CD4-positive, alpha-beta memory T cell (primary cell): ENCODE data around the gene C1orf105. TPM values are rescaled to one million over a fixed set of nuclear protein-coding genes. Genes with fewer than 3 reads are reported as not detected.

Experiments used
- CTCF ChIA-PET: fragments of 350-600 bp; sonication (Branson Sonifier 250); formaldehyde crosslinking; loops from one replicate; lab custom pipeline; 2021; ENCODE audit warnings: inconsistent platforms; ENCODE audit not compliant: partially characterized antibody; lab: Charles Lee
- POLR2A ChIA-PET: fragments of 350-600 bp; sonication (Branson Sonifier 250); formaldehyde crosslinking; loops from one replicate; lab custom pipeline; 2021; ENCODE audit not compliant: partially characterized antibody; lab: Charles Lee
- DNase-seq, 5 donors: peaks; one replicate each; pipeline versions ENCODE4 v3.0.0 to v3.0.0-alpha.2; 2020 to 2022; ENCODE audit warnings: mixed read lengths in 1 of 5
- H3K27ac ChIP-seq: one replicate; pipeline ENCODE4 v1.7.0; 2013; ENCODE audit warnings: low read depth, low read length
- H3K27me3 ChIP-seq: 2 replicates; pipeline ENCODE4 v1.7.0; 2013; ENCODE audit warnings: mild to moderate bottlenecking, low read length, moderate library complexity; ENCODE audit not compliant: insufficient read depth
- H3K36me3 ChIP-seq: 2 replicates; pipeline ENCODE4 v1.7.0; 2013; ENCODE audit warnings: mild to moderate bottlenecking, low read length, moderate library complexity; ENCODE audit not compliant: insufficient read depth
- H3K4me1 ChIP-seq: 2 replicates; pipeline ENCODE4 v1.7.0; 2013; ENCODE audit warnings: mild to moderate bottlenecking, low read length, moderate library complexity; ENCODE audit not compliant: insufficient read depth
- H3K4me3 ChIP-seq, 2 donors: one replicate each; pipeline ENCODE4 v1.7.0; 2013; ENCODE audit warnings: low read length in 2 of 2, mild to moderate bottlenecking in 1 of 2
- H3K9me3 ChIP-seq, 2 donors: one replicate each; pipeline ENCODE4 v1.7.0; 2013; ENCODE audit warnings: low read length in 2 of 2, control low read depth in 1 of 2; ENCODE audit not compliant: control insufficient read depth in 1 of 2
- H3K27ac Mint-ChIP-seq, 7 donors: one replicate each; pipeline ENCODE4 v1.8.0; 2020 to 2021; ENCODE audit warnings: mixed read lengths in 7 of 7, mild to moderate bottlenecking in 6 of 7, inconsistent platforms in 3 of 7, moderate library complexity in 3 of 7
- H3K27me3 Mint-ChIP-seq, 2 donors: one replicate each; pipeline ENCODE4 v1.8.0; 2020 to 2021; ENCODE audit warnings: mixed read lengths in 2 of 2
- H3K36me3 Mint-ChIP-seq, 2 donors: one replicate each; pipeline ENCODE4 v1.8.0; 2020 to 2021; ENCODE audit warnings: mixed read lengths in 2 of 2, inconsistent platforms in 1 of 2, mild to moderate bottlenecking in 1 of 2
- H3K4me1 Mint-ChIP-seq, 4 donors: one replicate each; pipeline ENCODE4 v1.8.0; 2020 to 2021; ENCODE audit warnings: mixed read lengths in 4 of 4, mild to moderate bottlenecking in 1 of 4
- H3K4me3 Mint-ChIP-seq, 8 donors: one replicate each; pipeline ENCODE4 v1.8.0; 2020 to 2021; ENCODE audit warnings: mixed read lengths in 8 of 8, mild to moderate bottlenecking in 7 of 8, moderate library complexity in 6 of 8, inconsistent platforms in 3 of 8
- H3K9me3 Mint-ChIP-seq, 8 donors: one replicate each; pipeline ENCODE4 v1.8.0; 2020 to 2021; ENCODE audit warnings: mixed read lengths in 8 of 8, mild to moderate bottlenecking in 5 of 8, inconsistent platforms in 3 of 8, moderate library complexity in 1 of 8
- intact Hi-C: fragments of 100-400 bp; cut with micrococcal nuclease; formaldehyde crosslinking; loops from one replicate; pipeline ENCODE4 v1.15.1; 2023
- polyA plus RNA-seq, 2 donors: library from polyadenylated mRNA; unstranded; fragments of 300-500 nt; fragmentation: Illumina TruSeq; gene quantifications; one replicate each; pipeline ENCODE4 v1.2.3, GENCODE V29; 2021
- total RNA-seq, 2 experiments: library from RNA; stranded (reverse); gene quantifications; one replicate each; pipeline ENCODE4 v1.2.3, GENCODE V29; 2021

Gene C1orf105
- total and polyA plus RNA-seq, 4 experiments from 2014 or later: not detected

GRCh38 chr1:172380441-172381244, 39.8 kb upstream of the C1orf105 start:
- peaks cover 31% of the 10 kb centered on the region for H3K4me1 ChIP-seq
- H3K27me3 ChIP-seq: no peaks in the 10 kb centered on the region
- peak; percentile 53 to 80 (median 72) for DNase-seq
- ChIA-PET CTCF (interaction anchor here (0.6 to 2.8 kb wide), 13 partner anchors 14 to 378 kb away, joined by 3 to 24 read pairs (median 4); partner anchors contain the start of gene PIGC), POLR2A (interaction anchor here (1.0 to 1.5 kb wide), 8 partner anchors 10 to 200 kb away, joined by 3 to 24 read pairs (median 6); no protein-coding TSS in a partner anchor)
- H3K9me3 ChIP-seq: no peaks in the 10 kb centered on the region
- peak overlapping the region in 1 of 2 donors; percentile 22 for H3K4me3 ChIP-seq
- intact Hi-C loops: loop anchor here (1.0 to 5.0 kb wide), 4 partner anchors 14 to 243 kb away; no protein-coding TSS in a partner anchor
- Mint-ChIP-seq H3K27me3 (no peaks in the 10 kb centered on the region), H3K27ac (peak overlapping the region; percentile 80 to 97 (median 91)), H3K4me1 (peaks cover 17 to 39% (median 29%) of the 10 kb centered on the region in 4 donors), H3K9me3 (no peaks in the 10 kb centered on the region), H3K36me3 (peaks cover 0 to 2% of the 10 kb centered on the region in 2 donors), H3K4me3 (peak overlapping the region; percentile 65 to 91 (median 77))
- H3K36me3 ChIP-seq: no peaks in the 10 kb centered on the region
- peak overlapping the region; percentile 54 for H3K27ac ChIP-seq

- POLR2A ChIA-PET: interaction anchor here (0.8 to 1.2 kb wide), 4 partner anchors 13 to 30 kb away, joined by 3 to 4 read pairs (median 3); no protein-coding TSS in a partner anchor
- no peaks in the 10 kb centered on the region for H3K9me3 Mint-ChIP-seq
- Histone ChIP-seq H3K36me3 (no peaks in the 10 kb centered on the region), H3K9me3 (no peaks in the 10 kb centered on the region), H3K27ac (no peak overlapping the region), H3K4me1 (peaks cover 22% of the 10 kb centered on the region), H3K4me3 (no peak overlapping the region), H3K27me3 (no peaks in the 10 kb centered on the region)
- H3K4me1 Mint-ChIP-seq: peaks cover 17 to 39% (median 28%) of the 10 kb centered on the region in 4 donors
- peaks cover 0 to 2% of the 10 kb centered on the region in 2 donors for H3K36me3 Mint-ChIP-seq
- intact Hi-C loops: loop anchor here (1.0 to 5.0 kb wide), 3 partner anchors 12 to 245 kb away; no protein-coding TSS in a partner anchor
- peak overlapping the region in 6 of 7 donors; percentile 29 to 80 (median 51) for H3K27ac Mint-ChIP-seq
- peak overlapping the region in 2 of 8 donors; percentile 11 to 68 for H3K4me3 Mint-ChIP-seq
- DNase-seq: no peak
- CTCF ChIA-PET: interaction anchor here (0.8 to 2.8 kb wide), 5 partner anchors 13 to 289 kb away, joined by 3 to 24 read pairs (median 3); no protein-coding TSS in a partner anchor
- H3K27me3 Mint-ChIP-seq: no peaks in the 10 kb centered on the region
Observed at GRCh38 chr1:172381946-172382345, 38.5 kb upstream of the C1orf105 start.

DNA sequence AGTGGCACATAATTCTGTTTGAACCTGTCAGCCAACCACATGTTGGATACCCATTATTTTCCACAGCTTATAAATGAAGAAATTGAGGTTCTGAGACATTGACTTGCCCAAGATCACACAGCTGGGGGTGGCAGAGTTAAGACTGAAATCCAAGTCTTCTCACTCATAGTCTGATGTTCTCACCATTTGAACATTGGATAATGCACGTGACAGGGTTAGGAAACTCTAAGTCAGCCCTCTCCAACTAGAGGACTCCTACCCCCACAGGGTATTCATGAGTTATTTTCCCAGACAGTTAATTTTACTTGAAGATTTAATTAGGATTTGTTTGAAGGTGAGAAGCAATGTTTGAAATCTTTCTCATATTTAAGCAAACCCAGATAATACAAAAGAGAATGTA, 38.1 kb upstream of the C1orf105 start:
- intact Hi-C loops: loop anchor here (5.0 kb wide), 2 partner anchors 200 to 245 kb away; no protein-coding TSS in a partner anchor
- Histone ChIP-seq H3K27ac (no peak overlapping the region), H3K4me3 (no peak overlapping the region), H3K9me3 (no peaks in the 10 kb centered on the region), H3K36me3 (no peaks in the 10 kb centered on the region), H3K4me1 (peaks cover 22% of the 10 kb centered on the region), H3K27me3 (no peaks in the 10 kb centered on the region)
- CTCF ChIA-PET: interaction anchor here (0.8 to 2.8 kb wide), 5 partner anchors 12 to 290 kb away, joined by 3 to 24 read pairs (median 3); no protein-coding TSS in a partner anchor
- H3K9me3 Mint-ChIP-seq: no peaks in the 10 kb centered on the region
- DNase-seq: no peak
- POLR2A ChIA-PET: interaction anchor here (0.8 to 1.2 kb wide), 4 partner anchors 12 to 30 kb away, joined by 3 to 4 read pairs (median 3); no protein-coding TSS in a partner anchor
- H3K4me3 Mint-ChIP-seq: no peak overlapping the region
- peaks cover 0 to 2% of the 10 kb centered on the region in 2 donors for H3K36me3 Mint-ChIP-seq
- peak overlapping the region in 4 of 7 donors; percentile 8 to 79 (median 36) for H3K27ac Mint-ChIP-seq
- peaks cover 17 to 39% (median 28%) of the 10 kb centered on the region in 4 donors for H3K4me1 Mint-ChIP-seq
- H3K27me3 Mint-ChIP-seq: no peaks in the 10 kb centered on the region

- POLR2A ChIA-PET: interaction anchor here (0.7 to 1.2 kb wide), 2 partner anchors 16 to 24 kb away, joined by 3 read pairs; no protein-coding TSS in a partner anchor
- H3K27me3 Mint-ChIP-seq: no peaks in the 10 kb centered on the region
- CTCF ChIA-PET: interaction anchor here (1.5 to 2.8 kb wide), 2 partner anchors 12 to 25 kb away, joined by 5 to 24 read pairs; no protein-coding TSS in a partner anchor
- no peaks in the 10 kb centered on the region for H3K36me3 ChIP-seq
- H3K4me3 ChIP-seq: no peak overlapping the region
- no peak for DNase-seq
- H3K27ac ChIP-seq: no peak overlapping the region
- no peaks in the 10 kb centered on the region for H3K27me3 ChIP-seq
- intact Hi-C loops: loop anchor here (5.0 kb wide), 2 partner anchors 201 to 246 kb away; no protein-coding TSS in a partner anchor
- no peak overlapping the region for H3K4me3 Mint-ChIP-seq
- H3K4me1 ChIP-seq: peaks cover 22% of the 10 kb centered on the region
- H3K4me1 Mint-ChIP-seq: peaks cover 17 to 39% (median 28%) of the 10 kb centered on the region in 4 donors
- H3K36me3 Mint-ChIP-seq: peaks cover 0 to 2% of the 10 kb centered on the region in 2 donors
- no peaks in the 10 kb centered on the region for H3K9me3 ChIP-seq
- H3K27ac Mint-ChIP-seq: no peak overlapping the region
- no peaks in the 10 kb centered on the region for H3K9me3 Mint-ChIP-seq
Observed at GRCh38 chr1:172382990-172383389, 37.5 kb upstream of the C1orf105 start.

GRCh38 chr1:172383536-172383935, 36.9 kb upstream of the C1orf105 start:
- Mint-ChIP-seq H3K4me1 (peaks cover 17 to 37% (median 25%) of the 10 kb centered on the region in 4 donors), H3K9me3 (no peaks in the 10 kb centered on the region), H3K27ac (no peak overlapping the region), H3K4me3 (no peak overlapping the region), H3K27me3 (no peaks in the 10 kb centered on the region), H3K36me3 (peaks cover 0 to 2% of the 10 kb centered on the region in 2 donors)
- no peak for DNase-seq
- H3K36me3 ChIP-seq: no peaks in the 10 kb centered on the region
- no peak overlapping the region for H3K4me3 ChIP-seq
- ChIA-PET CTCF (interaction anchor here (1.3 kb wide), 1 partner anchor 15 kb away, joined by 3 read pairs; no protein-coding TSS in a partner anchor), POLR2A (interaction anchor here (0.7 kb wide), 1 partner anchor 25 kb away, joined by 3 read pairs; no protein-coding TSS in a partner anchor)
- H3K4me1 ChIP-seq: peaks cover 22% of the 10 kb centered on the region
- H3K27me3 ChIP-seq: no peaks in the 10 kb centered on the region
- no peak overlapping the region for H3K27ac ChIP-seq
- intact Hi-C loops: loop anchor here (5.0 kb wide), 2 partner anchors 201 to 246 kb away; no protein-coding TSS in a partner anchor
- H3K9me3 ChIP-seq: no peaks in the 10 kb centered on the region

DNA sequence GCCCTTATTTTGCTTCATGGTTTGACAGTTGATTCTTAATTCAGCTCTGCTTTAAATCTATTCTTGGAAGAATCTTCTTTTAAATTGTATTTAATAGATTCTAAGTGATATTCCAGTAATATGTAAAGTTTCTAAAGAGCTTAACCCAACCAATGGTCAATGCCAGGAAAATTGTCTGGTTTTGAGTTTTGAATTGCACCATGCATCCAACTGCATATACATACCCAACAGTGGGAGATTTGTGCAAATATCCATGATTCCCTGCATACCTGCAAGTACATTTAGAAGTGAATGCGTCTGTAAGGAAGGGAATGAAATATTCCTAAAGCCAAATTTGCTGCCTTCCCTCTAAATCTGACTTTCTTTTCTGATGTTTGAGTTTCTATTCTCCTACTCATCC, 35.8 kb upstream of the C1orf105 start:
- DNase-seq: no peak
- Mint-ChIP-seq H3K27ac (peak overlapping the region in 1 of 7 donors; percentile 2), H3K9me3 (no peaks in the 10 kb centered on the region), H3K4me1 (peaks cover 17 to 28% (median 21%) of the 10 kb centered on the region in 4 donors), H3K4me3 (no peak overlapping the region), H3K27me3 (no peaks in the 10 kb centered on the region), H3K36me3 (peaks cover 0 to 2% of the 10 kb centered on the region in 2 donors)
- Histone ChIP-seq H3K4me3 (no peak overlapping the region), H3K27me3 (no peaks in the 10 kb centered on the region), H3K4me1 (peaks cover 19% of the 10 kb centered on the region), H3K9me3 (no peaks in the 10 kb centered on the region), H3K27ac (no peak overlapping the region), H3K36me3 (no peaks in the 10 kb centered on the region)
- ChIA-PET POLR2A (interaction anchor here (1.7 kb wide), 1 partner anchor 10 kb away, joined by 6 read pairs; no protein-coding TSS in a partner anchor), CTCF (interaction anchor here (1.2 to 1.3 kb wide), 2 partner anchors 14 to 294 kb away, joined by 3 read pairs; no protein-coding TSS in a partner anchor)
- intact Hi-C loops: loop anchor here (5.0 kb wide), 2 partner anchors 202 to 247 kb away; no protein-coding TSS in a partner anchor
